SK-MEL-5 (cell line): ENCODE results near the gene ALDH3A1. TPM values are rescaled to one million over a fixed set of nuclear protein-coding genes. Genes with fewer than 3 reads are reported as not detected.

ENCODE experiments used
- total RNA-seq: library from RNA; depleted of rRNA; stranded (reverse); fragments of >200 nt; shearing (Covaris generic); gene quantifications from 2 replicates; pipeline ENCODE4 v1.2.3, GENCODE V29; 2014; rRNA removed

ALDH3A1 gene
- total RNA-seq, 1 experiment from 2014 or later: 0.63 TPM

Other genes with a start within 250 kb of the ALDH3A1 start
- gene SLC47A1, start 214.4 kb downstream of the ALDH3A1 start, total RNA-seq: 17.0 and 17.3 TPM in 2 replicates
- 45.2 and 46.3 TPM in 2 replicates for gene ALDH3A2, start 99.5 kb downstream of the ALDH3A1 start, total RNA-seq
- gene SLC47A2, start 31.7 kb downstream of the ALDH3A1 start, total RNA-seq: not detected in 2 replicates
- 6.5 and 7.6 TPM in 2 replicates for gene ULK2, start 119.6 kb upstream of the ALDH3A1 start, total RNA-seq
- 25.4 and 31.8 TPM in 2 replicates for gene AKAP10, start 229.5 kb upstream of the ALDH3A1 start, total RNA-seq